Stimulated activated CD4-positive, alpha-beta T cell treated with anti-CD3 and anti-CD28 coated beads, Interleukin-1b, Interleukin-23, amount 100 ng/mL, for 24 hours (primary cell): ENCODE measurements around the gene DAGLA.

Experiments used
- DNase-seq, 4 experiments: peaks; one replicate each; pipeline ENCODE4 v3.0.0-alpha.2; 2020; ENCODE audit warnings: low read depth in 4 of 4, low spot score in 1 of 4

DAGLA gene

DNA sequence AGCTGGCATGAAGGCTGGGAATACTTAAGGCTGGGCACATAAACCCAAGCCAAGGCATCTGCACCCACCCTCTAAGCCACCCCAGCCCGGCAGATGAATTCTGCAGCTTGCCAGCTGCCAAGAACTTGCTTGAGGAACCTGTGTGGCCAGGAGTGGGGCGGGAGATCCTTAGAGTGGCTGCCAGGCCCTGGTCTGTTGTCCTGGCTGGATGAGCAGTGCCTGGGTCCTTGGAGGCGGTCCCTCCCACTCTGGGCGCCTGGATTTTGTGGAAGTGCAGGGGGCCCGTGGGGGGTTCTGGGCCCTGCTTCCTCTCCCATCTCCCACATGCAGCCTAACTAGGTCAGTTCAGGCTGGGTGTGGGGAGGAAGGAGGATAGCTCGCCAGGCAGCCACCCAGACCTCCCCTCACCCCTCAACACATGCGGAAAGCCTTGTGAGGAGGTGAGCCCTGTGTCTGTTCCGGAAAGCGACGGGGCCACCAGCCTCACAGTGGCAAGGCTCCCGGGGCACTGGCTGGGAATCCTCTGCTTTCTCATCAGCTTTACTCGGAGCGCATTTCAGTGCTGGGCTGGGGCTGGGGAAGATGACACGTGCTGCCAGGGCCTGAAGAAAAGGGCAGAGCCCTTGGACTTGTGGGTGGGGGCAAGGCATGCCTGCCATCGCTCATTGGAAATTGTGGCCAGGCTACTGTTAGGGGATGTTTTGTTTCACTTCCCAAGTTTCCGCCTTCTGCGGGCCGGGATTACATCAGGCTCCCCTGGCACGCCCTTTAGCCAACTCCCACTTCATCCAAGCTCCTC is 8.4 kb downstream of the DAGLA start:
- no peak for DNase-seq

DNA sequence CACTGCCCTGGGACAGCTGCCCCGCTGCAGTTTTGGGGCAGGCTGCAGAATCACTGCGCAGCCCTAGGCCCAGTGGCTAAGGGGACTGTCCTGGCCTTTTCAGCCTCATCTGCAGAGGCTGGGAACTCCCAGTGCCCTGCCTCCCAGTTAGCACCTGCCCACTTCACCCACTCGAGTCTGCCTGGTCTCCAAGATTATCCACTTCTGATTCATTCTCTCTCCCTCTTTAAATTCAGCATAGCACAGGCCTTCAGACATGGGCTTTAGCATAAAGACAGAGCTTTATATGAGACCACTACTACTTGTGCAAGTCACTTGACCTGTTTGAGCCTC is 8.9 kb downstream of the DAGLA start:
- no peak for DNase-seq

DNA sequence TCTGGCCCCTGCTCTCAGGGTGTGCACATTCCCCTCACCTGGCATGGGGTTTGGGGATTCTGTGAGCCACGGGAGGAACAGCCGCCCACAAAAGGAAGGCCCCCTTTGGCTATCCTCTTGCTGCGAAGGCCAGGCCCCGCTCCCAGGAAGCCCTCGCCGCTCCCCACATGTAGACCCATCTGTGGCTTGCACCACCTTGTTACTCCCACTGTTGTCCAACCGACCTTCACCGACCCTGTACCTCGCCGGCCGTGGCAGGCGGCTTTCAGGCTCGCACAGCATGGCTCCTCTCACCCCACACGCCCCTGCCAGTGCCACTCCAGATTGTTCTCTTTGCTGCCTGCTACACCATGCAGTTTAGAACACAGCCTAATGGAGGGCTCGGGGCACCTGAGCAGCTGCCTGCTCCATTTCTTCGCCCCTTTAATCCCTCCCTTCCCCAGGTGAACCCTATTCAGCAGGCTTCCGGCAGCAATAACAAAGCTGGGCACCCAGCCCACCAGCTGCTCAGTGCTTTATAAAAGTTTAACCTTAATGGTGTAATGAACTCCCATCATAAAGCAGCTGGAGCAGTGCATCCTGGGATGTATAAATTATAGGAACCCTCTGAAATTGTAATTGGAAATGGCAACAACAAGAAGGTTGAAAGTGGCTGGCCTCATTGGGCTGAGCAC is 10.7 kb downstream of the DAGLA start:
- DNase-seq = no peak

DNA sequence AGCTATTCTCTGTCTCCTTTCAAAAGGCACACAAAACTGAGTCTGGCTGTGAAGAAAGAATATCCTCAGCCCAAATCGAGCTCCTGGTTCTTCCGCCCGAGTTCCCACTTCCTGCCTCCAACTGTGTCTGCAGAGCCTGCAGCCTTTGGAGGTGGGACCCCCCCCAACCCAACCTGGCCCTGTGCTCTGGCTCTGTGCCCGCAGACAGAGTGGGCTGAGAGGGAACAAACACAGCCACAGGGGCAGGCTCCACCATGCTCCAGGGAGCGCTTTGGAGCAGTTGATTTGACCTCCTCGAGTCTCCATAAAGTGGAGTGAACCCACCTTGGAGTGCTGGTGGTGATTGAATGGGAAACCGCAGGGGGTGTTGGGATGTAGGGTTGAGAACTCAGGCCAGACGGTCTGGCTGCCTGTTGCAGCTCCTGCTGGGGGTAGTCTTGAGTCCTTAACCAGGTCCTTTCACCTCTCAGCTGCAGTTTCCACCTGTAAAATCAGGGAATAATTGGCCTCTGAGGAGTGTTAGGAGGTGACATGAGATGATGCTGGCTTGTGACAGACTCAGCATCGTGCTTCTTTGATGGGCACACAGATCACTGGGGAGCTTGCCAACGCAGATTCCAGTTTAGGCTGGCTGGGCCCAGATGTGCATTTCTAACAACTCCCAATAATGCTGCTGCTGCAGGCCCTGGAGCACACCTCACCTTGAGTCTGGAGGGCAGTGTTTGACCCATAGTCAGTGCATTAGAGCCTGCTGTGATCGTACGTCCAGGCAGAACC is 11.4 kb downstream of the DAGLA start:
- no peak for DNase-seq

DNA sequence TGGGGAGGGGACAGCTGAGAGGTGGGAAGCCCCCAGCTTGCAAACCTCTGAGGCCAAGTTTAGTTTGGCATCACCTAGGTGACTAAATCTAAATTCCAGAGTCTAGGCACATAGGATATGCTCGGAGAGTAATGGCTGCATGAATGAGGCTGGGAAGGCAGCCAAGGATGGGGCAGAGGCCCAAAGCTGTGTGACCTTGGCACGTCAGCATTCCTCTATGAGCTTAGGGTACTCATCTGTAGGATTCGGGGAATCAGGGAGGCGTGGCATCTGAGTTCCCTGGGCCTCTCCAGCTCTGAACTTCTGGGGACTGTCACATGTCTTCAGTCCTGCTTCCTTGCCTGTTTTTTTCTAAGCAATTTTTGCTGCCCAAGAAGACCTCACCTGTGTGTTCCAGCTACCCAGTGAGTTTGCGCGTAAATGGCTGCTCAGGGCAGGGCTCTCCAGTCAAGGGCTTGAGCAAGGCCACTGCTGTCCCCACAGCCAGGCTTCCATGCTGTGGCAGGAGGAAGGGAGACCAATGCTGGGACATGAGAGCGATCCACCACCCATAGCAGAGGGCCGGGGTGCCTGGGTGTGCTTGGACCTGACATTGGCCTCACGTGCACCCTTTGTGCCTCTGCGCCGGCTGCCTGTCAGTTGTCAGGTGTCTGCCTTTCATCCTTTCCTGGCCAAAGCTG is 13.9 kb downstream of the DAGLA start:
- DNase-seq = no peak

DNA sequence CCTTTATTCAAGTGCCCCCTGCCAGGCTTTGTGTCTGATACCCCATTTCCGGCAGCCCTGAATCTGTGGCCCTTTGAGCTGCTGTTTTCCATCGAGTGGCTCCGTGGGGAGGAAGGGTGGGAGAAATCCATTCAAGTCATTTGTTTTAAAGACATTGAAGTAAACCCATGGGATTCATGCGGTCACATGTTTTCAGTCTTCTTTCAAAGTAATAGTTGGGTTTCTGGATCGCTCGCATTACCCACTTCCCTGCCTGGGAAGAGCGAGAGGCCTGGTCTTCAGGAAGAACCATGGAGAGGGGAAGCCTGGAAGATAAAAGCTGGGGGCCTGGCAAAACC is 14.4 kb downstream of the DAGLA start:
- no peak for DNase-seq

DNA sequence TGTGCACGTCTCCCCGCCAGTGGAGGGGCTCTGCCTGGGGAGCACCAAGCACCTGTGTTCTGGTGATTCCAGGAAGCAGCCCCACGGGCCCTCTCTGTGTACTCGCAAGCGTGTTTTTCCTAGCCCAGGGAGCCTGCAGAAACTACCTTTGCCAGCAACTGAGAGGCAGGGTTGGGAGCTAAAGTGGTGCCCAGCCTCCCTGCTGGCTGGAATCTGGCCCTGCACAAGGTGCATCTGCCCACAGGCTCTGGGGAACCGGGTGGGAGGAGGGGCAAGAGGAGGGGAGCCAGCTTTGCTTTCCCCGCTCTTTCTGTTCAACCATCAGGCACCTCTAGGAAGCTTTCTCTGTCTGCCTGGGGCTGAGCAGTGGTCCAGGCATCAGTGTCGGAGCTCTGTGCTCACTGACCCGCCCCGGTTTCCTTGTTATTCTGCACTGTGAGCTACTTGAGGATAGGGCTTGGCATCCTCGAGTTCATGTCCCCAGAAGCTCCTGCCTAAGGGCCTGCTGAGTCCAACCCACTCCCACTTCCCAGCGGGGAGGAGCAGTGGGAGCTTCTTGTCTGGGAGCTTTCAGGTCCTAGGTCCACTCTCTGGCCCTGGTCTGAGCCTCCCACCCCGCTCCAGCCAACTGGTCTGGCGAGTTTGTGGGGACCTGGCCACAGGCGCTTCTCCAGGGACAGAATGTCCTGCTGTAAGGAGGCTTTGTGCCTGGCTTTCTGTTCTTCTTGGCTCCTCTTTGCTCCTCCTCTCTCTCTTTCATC is 14.9 kb downstream of the DAGLA start:
- no peak for DNase-seq

DNA sequence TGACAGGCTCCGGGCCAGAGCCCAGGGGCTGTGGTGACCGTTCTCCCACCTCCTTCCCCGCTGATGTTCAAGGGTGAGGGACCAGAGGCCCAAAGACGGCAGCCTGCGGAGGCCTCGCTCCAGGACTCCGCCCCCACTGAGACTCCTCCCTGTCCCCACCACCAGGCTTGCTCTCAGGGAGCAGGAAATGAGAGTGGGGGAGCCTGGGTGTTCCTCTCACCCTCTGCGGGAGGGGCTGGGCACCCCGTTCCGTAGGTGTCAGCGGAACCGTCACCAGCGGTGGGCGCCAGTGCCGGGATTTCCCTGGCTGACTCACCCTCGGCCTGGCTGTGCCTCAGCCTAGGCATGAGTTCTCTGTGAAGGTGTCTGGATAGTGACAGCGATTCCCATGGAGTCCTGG is 15.7 kb downstream of the DAGLA start:
- DNase-seq = peak; percentile 63 to 92 (median 83)

DNA sequence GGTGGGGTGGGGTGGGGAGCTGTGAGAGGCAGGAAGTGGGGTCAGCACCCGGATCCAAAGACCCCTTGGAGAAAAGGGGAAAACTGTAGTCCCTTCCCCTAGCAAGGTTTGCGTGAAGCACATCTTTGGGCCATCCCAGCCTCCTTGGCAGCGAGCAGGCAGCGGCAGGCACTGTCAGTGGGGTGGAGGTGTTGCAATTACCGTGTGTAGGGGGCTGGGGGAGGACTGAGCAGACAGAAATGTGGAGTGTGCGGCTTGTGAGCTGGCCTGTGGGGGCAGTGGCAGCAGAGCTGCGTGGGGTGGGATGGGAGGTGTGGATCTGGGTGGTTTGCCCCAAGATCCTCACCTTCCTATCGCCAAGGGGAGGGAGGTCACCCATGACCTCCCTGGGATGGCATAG is 16.4 kb downstream of the DAGLA start:
- DNase-seq = no peak

DNA sequence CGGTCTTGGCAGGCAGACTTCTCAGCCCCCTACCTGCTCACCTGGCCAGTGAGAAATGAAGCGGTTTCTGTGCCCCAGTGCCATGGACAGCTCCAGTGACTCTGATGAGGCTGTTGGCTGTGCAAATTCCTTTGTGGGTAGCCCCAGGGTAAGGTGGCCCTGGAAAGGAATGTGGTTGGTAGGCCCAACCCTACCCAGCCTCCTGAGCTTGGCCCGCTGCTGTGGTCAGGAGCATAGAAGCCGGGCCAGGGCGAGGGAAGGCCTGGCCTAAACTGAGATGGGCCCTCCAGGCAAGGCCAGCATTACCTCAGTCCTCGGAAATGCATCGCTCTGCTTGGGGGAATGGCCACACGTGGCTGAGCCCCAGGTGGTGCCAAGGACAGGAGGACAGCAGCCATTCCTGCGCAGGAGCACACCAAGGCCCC is 16.9 kb downstream of the DAGLA start:
- no peak for DNase-seq

DNA sequence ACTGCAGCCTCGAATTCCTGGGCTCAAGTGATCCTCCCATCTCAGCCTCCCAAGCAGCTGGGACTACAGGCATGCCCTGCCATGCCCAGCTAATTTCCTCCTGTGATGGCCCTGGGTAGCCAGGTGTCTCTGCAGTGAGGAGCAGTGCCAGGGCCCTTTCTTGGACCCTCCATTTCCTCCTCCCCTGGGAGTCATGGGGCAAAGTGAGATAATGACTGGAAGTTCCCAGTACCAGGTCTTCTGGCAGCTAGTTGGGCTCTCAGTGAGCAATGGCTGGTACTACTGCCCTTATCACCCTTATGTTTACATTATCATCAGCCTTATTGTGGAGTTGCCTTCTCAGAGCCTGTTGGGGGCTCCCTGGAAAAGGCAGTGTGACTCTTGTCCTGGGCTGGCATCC is 17.6 kb downstream of the DAGLA start:
- no peak for DNase-seq

DNA sequence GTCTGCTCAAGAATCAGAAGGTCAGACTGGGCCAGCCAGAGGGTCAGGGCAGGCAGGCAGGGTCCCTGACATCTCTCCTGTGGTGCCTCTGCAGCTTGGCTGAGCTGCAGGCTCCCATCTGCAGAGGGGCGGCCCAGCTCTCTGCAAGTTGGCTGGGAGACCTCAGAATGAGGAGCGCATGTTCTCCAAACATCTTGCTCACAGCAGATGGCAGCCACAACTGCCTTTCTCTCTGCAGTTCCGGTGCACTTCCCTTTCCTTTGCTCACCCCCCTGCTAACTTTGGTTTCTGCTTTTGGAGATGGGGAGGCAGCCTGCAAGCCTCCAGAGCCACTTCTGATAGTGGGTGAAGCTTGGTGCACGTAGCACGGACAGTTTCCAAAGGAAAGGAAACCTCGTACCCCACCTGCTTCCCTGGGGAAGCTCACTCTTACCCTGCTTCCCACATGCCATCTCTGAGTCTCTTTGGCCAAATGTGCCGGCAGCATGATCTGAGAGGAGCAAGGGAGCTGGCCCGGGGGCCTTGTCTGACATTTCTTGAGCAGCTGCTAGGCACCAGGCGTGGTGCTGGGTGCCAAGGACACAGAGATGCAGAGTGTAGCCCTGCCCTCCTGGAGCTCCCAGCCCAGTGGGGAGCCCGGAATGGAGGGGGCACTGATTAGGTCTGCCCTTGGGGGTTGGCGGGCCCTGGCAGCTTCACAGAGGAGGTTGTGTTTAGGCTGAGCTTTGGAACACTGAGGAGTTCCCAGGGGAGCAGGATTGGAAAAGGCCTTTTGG is 18.2 kb downstream of the DAGLA start:
- DNase-seq = no peak

DNA sequence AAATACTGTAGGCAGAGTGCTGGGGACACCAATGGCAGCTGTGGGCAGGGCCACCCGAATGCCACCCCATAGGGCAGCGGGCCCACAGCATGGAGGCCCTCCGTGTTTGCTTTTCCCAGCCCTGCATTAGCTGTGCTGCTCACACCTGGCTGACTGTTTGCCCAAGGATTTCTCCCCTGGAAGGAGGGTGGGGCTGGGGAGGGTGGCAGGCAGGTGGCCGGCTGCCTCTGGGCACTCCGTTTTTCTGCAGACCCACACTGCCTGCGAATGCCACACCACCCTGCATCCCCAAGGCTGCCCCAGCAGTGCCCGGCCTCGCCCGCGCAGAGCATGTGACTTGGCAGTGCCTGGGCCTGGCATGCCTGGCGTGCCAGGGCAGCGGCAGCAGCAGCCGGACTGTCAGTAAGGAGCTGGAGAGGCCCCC is 19.6 kb downstream of the DAGLA start:
- no peak for DNase-seq

DNA sequence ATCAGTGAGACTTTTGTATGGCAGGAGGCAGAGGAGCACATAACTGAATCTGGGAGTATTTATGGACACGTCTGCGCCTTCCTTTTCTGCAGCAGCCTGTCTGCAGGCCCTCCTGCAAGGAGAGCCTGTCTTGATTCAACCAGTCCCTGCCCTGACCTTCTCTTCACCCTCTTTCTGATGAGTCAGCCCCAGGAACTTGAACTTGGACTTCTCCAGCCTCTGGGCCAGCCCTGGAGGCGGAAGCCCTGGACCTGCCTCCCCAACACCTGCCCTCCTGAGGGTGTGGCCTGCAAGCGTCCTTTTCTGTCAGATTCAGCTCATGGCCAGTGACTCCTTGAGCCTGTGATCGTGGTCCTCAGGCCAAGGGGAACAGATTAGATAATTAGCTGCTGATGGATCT is 20.0 kb downstream of the DAGLA start:
- DNase-seq = no peak

DNA sequence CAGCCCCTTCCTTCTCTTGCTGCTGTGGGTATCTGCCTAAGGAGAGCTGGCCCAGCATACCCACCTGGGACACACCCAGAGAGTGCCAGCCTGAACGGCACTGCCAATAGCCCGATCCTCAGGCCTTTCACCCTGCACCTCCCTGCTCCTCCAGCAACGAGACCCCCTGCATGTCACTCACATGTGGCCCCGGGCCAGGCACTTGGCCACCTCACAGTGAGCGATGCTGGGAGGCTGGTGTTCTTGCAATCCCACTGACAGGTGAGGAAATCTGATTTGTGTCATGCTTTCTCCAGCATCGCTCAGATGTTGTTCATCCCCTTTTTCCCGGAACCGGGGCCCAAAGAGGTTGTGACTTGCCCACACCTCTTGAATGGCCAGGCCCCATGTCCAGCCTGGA is 20.5 kb downstream of the DAGLA start:
- DNase-seq = no peak

DNA sequence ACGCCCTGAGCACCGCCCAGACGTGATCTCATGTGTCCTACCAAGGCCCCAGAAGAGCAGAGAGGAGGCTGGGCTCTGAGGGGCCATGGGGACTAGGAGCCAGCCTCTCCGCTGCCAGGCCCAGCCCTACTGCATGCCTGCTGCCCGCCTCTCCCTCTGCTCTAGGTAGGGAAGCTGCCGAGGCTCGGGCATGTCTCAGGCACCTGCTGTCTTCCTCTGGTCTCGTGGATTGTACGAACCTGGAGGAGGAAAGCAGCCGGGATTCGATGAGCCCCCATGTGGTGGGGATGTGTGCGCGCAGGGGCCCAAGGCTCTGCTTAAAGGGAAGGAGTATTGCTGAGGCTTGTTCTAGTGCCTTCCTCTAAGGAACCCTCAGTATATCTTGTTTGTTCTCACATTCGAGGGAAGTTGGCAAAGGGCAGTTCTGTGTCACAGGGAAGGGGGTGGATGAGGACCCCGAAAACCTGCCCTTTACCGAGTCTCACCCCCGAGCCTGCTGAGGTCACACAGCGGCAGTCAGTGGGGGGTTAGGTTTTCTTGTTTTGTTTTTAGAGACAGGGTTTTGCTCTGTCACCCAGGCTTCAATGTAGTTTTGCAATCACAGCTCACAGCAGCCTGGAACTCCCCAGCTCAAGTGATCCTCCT is 21.2 kb downstream of the DAGLA start:
- no peak for DNase-seq

DNA sequence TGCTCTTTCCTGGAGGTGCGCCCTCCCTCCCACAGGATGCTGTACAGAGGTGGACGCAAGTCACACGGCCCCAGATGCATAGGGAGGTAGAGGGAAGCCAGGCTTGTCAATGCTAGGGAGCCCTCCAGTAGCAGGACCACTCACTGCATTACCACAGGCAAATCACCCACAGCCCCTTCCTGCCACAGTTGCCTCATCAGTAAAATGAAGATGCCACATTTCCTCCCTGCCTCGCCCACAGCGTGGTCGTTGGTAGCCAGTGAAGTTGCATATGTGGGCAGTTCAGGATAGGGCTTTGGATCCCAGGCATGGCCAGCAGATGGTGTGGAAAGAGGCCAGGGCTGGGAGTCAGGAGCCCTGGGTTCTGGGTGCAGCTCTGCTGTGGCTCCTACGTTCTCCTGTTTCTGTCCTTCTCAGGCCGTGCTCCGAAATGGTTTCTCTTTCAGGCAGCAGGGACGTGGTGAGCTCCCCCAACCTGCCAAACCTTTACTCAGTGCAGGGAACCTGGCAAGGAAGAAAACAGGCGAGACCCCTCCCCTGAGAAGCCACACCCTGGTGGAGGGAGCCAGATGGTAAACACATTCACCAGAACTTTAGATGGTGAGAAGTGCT is 22.6 kb downstream of the DAGLA start:
- no peak for DNase-seq

DNA sequence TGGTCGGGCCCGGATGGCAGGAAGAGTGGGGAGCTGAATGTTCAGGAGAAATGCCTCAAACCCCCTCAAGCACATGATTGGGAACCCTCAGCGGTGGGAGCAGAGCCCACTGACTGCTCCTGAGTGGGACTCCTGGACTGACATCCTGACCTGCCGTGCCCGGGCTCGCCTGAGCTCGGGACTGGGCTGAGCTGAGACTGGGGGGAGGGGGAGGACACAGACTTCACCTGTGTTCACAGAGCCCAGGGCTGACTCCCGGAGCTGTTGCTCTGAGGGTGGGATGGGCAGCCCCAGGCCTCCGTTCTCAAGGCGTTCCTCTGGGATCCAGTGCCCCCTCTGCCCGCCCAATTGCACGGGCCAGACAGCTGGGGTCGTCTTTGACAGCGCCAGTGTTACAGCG is 24.6 kb downstream of the DAGLA start:
- no peak for DNase-seq
